ENCODE results near the gene XYLT1.

The XYLT1 gene

GRCh38 chr16:17370223-17370707 is 100.5 kb downstream of the XYLT1 start:
- DNase-seq = no peak

DNA sequence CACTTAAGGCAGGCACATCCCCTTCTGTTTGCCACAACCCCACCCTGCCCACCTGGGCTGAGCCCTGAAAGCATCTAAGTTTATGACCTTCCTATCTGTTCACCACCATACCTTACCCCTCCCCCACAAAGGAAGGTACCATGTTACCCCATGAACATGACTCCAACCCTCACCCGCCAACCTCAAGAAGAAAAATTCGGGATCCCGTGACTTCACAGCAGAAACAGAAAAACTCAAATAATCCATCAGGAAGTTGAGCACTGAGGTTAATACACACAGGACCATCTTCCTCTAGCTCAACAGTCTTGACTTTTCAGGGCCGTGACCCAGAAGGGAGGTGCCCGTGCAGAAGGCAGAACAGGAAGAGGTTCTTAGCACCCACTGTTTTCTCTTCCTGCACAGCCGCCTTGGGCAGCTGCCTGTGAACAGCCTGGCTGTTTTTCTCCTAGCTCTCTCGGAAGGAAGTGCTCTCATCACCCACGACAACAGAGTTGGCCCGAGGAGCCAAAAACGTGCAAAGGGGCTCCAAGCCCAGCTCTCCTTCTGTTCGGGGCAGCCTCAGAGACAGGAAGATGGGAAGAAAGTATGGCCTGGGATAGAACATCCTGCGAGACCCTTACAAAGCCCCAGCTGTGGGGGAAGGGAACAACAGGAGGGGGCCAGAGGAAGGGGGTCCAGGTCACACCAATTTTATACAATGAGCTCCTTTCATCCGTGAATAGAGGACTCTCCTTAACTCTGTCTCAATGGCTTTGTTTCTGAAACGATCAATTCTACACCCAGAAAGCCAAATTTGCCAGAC is 101.1 kb downstream of the XYLT1 start:
- DNase-seq = no peak

GRCh38 chr16:17368951-17369350 is 101.8 kb downstream of the XYLT1 start:
- no peak for DNase-seq

DNA sequence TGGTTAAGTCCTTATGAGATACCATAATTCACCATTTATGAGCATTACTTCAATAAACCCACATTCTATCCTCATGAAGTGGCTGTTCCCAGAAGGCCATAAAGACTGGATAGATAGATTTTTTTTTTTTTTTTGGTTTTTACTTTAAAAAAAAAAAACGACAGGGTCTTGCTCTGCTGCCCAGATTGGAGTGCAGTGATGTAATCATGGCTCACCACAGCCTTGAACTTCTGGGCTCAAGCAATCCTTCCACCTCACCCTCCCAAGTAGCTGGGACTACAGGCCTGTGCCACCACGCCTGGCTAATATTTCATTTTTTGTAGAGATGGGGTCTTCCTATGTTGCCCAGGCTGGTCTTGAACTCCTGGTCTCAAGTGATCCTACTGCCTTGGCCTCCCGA is 102.3 kb downstream of the XYLT1 start:
- no peak for DNase-seq

GRCh38 chr16:17367923-17368322 is 102.8 kb downstream of the XYLT1 start:
- DNase-seq = no peak

DNA sequence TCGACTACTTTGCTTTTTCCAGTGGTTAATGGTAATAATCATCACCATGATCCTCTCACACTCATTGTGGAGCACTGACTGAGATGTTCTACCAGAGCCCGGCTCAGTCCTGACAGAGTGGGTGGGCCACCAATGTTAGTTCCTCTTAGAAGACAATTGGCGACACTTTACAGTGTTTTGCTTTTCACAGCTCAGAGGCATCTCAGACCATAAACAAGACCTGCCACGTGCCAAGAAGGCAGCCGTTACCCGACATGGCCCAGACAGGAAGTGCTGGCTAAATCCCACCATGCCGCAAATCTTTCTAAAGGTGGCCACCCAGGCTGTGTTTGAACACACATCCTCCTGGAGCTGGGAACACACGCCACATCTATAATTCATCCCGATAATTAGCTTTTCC is 103.7 kb downstream of the XYLT1 start:
- no peak for DNase-seq

GRCh38 chr16:17366299-17366961 is 104.3 kb downstream of the XYLT1 start:
- DNase-seq = no peak

DNA sequence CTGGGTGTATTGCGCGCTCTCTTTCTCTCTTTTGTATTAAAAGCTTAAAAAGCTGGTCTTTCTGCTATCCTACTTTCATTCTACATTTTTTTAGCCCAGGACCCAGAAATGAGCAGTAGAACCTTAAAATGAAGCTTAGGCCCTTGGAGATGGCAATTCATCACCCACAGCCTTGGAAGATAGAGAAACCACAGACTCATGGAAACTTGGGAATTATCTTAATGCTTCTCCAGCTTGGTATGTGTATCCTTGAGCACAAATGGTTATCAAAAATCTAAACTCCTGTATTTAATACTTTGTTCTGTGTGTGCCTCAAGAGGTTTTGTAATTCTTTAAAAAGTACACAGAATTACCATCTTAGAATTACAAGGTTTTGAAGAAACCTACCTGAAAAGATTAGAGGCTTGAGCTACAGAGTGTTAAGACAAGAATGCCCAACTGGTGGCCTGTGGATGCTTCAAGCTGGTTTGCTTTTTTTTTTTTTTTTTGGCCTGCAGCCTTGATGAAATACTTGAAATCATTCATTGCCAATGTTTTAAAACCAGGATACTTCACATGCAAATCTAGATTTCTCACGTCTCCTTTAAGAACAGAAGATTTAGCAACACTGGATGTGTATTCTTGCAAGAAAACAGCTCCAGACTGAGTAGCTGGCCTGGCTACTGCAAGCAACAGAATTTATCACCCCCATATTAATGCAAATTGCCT is 105.0 kb downstream of the XYLT1 start:
- DNase-seq = no peak

- DNase-seq = no peak
Measured at GRCh38 chr16:17365211-17365541, 105.6 kb downstream of the XYLT1 start.

GRCh38 chr16:17364319-17365210 is 106.2 kb downstream of the XYLT1 start:
- no peak for DNase-seq

- DNase-seq = no peak
Measured at GRCh38 chr16:17362946-17363345, 107.8 kb downstream of the XYLT1 start.

DNA sequence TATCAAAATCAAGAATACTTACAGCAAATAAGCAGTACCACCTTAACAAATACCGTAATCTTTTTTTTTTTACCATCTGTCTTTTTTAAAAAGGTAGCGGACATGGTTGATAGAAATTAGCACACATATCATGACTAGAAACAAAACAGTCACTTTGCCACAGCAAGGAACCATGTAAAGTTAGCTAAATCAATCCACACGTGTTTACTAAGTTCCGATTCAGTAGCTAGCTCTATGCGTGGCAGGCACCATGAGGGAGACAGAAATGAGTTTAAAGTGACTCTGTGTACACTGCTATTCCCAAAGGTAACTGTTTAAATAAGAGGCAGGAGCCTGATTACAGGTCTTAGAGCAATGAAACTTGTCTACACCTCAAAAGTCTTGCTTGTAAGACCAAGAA is 108.6 kb downstream of the XYLT1 start:
- no peak for DNase-seq

DNA sequence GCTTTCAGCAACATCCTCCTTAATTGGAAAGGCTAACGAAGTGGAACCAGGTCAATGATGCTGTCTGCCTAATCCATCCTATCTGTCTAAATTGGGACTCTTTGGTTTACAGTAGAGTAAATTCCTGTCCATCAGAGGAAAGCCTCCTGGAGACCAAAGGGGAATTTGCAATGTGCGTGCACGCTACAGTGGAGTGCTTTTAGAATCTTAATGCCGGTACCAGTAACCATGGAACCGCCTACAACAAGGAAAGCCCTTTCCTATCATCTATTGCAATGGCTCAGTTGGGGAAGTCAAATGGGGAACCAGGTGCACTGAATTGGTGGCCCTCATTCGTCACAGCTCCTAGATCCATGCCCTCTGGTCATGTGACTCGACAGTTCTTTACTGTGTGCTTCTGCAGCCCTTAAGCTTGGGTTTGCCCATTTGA is 110.1 kb downstream of the XYLT1 start:
- DNase-seq = no peak

DNA sequence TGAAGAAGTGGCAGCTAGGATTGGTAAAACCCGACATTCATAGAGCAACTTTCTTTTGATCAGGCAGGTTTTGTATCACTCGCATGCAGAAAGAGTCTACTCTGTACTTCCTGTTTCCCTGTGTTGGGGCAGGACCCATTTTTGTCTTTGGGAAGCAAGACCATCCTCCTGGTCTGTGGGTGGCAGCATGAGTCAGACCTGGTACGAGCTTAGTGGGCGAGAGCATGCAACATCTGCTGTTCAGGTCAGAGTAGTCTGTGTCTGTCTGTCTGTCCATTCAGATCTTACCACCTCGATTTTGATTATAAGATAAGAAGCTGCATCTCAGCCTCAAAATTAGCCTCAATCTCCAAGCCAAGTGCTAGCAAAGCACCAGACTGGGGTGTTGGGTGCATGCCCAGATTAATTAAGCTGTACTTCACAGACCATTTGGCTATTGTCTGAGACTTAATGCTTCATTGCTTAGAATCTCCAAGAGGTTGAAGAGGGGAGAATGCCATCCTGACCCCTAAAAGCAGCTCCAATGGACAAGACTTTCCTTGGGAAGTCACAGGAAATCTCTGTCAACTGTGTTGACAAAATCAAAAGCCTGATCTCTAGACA is 110.9 kb downstream of the XYLT1 start:
- DNase-seq = no peak

GRCh38 chr16:17358846-17359245 is 111.9 kb downstream of the XYLT1 start:
- no peak for DNase-seq

- DNase-seq = no peak
Measured at GRCh38 chr16:17358355-17358754, 112.4 kb downstream of the XYLT1 start.

DNA sequence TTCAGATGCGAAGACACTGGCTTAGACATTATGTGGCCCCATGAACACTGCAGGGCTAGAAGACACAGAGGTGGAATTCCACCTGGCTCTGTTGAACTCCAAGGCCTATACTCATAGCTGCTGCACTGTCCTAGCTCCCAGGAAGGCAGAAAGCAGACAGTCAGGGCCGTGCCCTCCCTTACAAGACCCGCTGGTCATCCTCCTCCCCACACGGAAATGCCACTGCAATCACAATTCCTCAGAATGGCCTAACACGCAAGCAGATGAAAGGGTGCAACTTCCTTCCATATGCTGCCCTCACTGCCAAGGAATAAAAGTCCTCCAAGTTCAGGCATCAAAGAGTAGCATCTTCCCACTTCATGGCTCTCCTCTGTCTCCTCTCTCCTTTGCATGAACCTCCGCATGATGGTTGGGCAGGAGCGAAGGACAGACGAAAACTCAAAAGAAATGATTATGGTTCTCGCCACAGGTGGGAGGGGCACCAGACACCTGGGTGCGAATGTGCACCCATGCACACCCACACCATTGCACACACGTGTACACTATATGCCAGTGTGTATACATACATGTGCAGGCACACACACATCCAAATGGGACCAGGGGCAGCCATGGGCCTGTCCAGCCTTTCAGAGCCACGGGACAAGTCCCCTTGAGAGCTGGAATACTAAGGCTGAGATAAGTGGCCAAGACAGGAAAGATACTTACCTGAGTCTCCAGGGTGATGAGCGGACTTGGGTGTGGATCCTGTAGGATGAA is 113.3 kb downstream of the XYLT1 start:
- no peak for DNase-seq

DNA sequence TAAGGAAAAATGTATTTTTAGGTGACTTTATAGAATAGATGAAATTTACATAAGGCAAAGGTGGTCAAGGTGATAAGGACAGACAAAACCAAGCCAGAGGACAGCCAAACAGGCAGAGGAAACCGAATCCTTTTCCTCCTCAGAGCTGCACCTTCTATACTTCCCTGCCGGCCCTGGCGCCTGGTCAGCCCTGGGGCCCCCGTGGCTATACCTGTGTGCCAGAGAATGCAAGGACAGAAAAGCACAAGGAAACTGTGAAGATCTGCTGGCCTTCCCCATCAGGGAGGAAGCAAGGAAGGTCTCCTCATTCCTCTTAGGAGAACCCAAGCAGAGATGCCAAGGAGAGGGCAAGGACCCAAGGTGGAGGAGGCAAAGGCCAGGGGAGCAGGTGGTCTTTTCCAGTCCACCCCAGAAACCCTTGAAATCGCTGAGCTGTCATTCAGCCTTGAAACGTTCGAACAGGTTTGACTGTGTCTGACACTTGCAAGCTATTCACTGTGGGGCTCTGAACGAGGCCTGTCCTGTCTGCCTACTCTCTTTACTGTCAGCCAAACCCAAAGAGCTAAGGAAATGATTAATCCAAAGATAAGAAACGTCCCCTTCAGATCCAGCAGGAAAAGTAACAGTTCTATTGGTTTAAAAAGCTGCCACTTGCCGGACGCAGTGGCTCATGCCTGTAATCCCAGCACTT is 114.4 kb downstream of the XYLT1 start:
- DNase-seq = no peak

DNA sequence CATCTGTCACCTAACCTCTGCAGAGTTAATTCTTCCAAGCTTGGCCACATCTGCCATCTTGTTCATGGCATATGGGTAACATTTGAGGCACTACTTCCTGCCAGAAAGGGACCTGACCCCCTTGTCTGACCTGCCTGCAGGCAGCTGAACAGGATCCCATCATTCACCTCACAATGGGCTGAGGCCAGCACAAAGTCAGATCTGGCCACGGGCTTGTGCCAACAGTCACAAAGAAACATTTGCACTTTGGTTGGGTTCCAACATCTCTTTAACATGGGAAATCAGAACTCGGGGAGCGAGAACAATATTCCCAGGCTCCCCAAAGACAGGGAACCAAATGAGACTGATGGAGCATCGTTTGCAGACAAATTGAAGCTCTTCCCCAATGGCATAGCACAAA is 116.1 kb downstream of the XYLT1 start:
- DNase-seq = no peak

- DNase-seq = no peak
Measured at GRCh38 chr16:17354141-17354601, 116.6 kb downstream of the XYLT1 start.

GRCh38 chr16:17353561-17353960 is 117.2 kb downstream of the XYLT1 start:
- no peak for DNase-seq
